Endothelial cell of umbilical vein (primary cell): ENCODE data around the gene MYO1B. TPM values are rescaled to one million over a fixed set of nuclear protein-coding genes. Genes with fewer than 3 reads are reported as not detected.

ENCODE experiments used
- BruUV-seq: library from RNA; stranded (reverse); fragments of 400-500 nt; replicated peaks from 2 replicates; lab custom pipeline; 2021; lab: Mats Ljungman, UMichigan
- CTCF ChIA-PET: fragments of 300-600, 350-600 bp; sonication (Branson Sonifier 250); formaldehyde crosslinking; loops from one replicate; lab custom pipeline; 2021; ENCODE audit warnings: antibody characterized with exemption, inconsistent platforms; lab: Charles Lee
- POLR2A ChIA-PET: fragments of 300-600, 350-600 bp; sonication (Branson Sonifier 250); formaldehyde crosslinking; loops from one replicate; lab custom pipeline; 2021; ENCODE audit warnings: antibody characterized with exemption, inconsistent platforms; lab: Charles Lee
- DNase-seq: peaks from one replicate; pipeline ENCODE4 v3.0.0-alpha.2; 2011; ENCODE audit warnings: low read depth, low spot score
- FAIRE-seq: peaks from 2 replicates; lab custom pipeline; 2011; peaks lifted over from hg19 to GRCh38; lab: Jason Lieb, UNC
- H2AFZ ChIP-seq: 2 replicates; pipeline ENCODE4 v1.6.0; 2012; ENCODE audit warnings: low read depth, low read length, control low read depth, inconsistent platforms
- H3K27ac ChIP-seq: 2 replicates; pipeline ENCODE4 v1.5.1; 2011; ENCODE audit warnings: low read depth, mild to moderate bottlenecking, control low read depth, low read length, moderate library complexity; ENCODE audit not compliant: insufficient read depth
- H3K27me3 ChIP-seq, 2 experiments: 2 replicates each; pipeline versions ENCODE4 v1.6.0 to v1.6.1; 2011; ENCODE audit warnings: low read length in 2 of 2, mixed read lengths in 1 of 2; ENCODE audit not compliant: control insufficient read depth in 2 of 2, insufficient read depth in 2 of 2
- H3K36me3 ChIP-seq, 2 experiments: 2 replicates in 1 of 2; 3 replicates in 1 of 2; pipeline ENCODE4 v1.5.1; 2011; ENCODE audit warnings: low read length in 2 of 2, mild to moderate bottlenecking in 1 of 2, moderate library complexity in 1 of 2; ENCODE audit not compliant: control insufficient read depth in 2 of 2, insufficient read depth in 2 of 2; ENCODE audit errors: extremely low read depth in 1 of 2
- H3K4me1 ChIP-seq: 3 replicates; pipeline ENCODE4 v1.5.1; 2011; ENCODE audit warnings: mild to moderate bottlenecking, low read length; ENCODE audit not compliant: control insufficient read depth, insufficient read depth; ENCODE audit errors: extremely low read depth
- H3K4me2 ChIP-seq: 2 replicates; pipeline ENCODE4 v1.6.1; 2011; ENCODE audit warnings: low read length, control low read depth, mixed read lengths; ENCODE audit not compliant: insufficient read depth
- H3K4me3 ChIP-seq, 3 experiments: fragments of 200-600 bp in 1 of 3; sonication (generic), shearing (Covaris generic) in 1 of 3; replicated peaks in 1 of 3; 2 replicates each; pipeline ENCODE4 v1.5.1; 2011 to 2016; ENCODE audit warnings: control low read depth in 3 of 3, low read length in 3 of 3, mild to moderate bottlenecking in 2 of 3, inconsistent platforms in 1 of 3, low read depth in 1 of 3, moderate library complexity in 1 of 3; ENCODE audit not compliant: insufficient read depth in 1 of 3
- H3K79me2 ChIP-seq: 2 replicates; pipeline ENCODE4 v1.6.0; 2012; ENCODE audit warnings: low read length, inconsistent platforms; ENCODE audit not compliant: control insufficient read depth, insufficient read depth
- H3K9ac ChIP-seq: replicated peaks from 2 replicates; pipeline ENCODE3; 2011; ENCODE audit warnings: low read length, control low read depth; ENCODE audit not compliant: insufficient read depth; ENCODE audit errors: extremely low read depth
- H3K9me1 ChIP-seq: replicated peaks from 3 replicates; pipeline ENCODE4 v1.6.0; 2011; ENCODE audit warnings: mild to moderate bottlenecking, low read length; ENCODE audit not compliant: control insufficient read depth, insufficient read depth; ENCODE audit errors: extremely low read depth
- H3K9me3 ChIP-seq: replicated peaks from 2 replicates; pipeline ENCODE4 v1.5.1; 2012; ENCODE audit warnings: low read length, inconsistent platforms; ENCODE audit not compliant: control insufficient read depth, insufficient read depth
- H4K20me1 ChIP-seq: replicated peaks from 2 replicates; pipeline ENCODE3; 2011; ENCODE audit warnings: mild to moderate bottlenecking, low read length; ENCODE audit not compliant: control insufficient read depth, insufficient read depth; ENCODE audit errors: extremely low read depth
- EZH2 ChIP-seq: IDR thresholded peaks from 2 replicates; pipeline ENCODE4 v1.6.1; 2012; ENCODE audit warnings: borderline replicate concordance, low read depth, mild to moderate bottlenecking, moderate library complexity, low read length, inconsistent platforms; ENCODE audit not compliant: severe bottlenecking
- FOS ChIP-seq: IDR thresholded peaks from 2 replicates; pipeline ENCODE4 v1.6.1; 2011; ENCODE audit warnings: mild to moderate bottlenecking, low read length, moderate library complexity, borderline replicate concordance; ENCODE audit not compliant: insufficient read depth
- GATA2 ChIP-seq: IDR thresholded peaks from 2 replicates; pipeline ENCODE4 v1.7.0; 2011; ENCODE audit warnings: low read depth, mild to moderate bottlenecking, moderate library complexity, mixed read lengths, low read length; ENCODE audit not compliant: insufficient read length, insufficient read depth
- JUN ChIP-seq: IDR thresholded peaks from 2 replicates; pipeline ENCODE4 v1.6.1; 2011; ENCODE audit warnings: borderline replicate concordance, low read depth; ENCODE audit not compliant: insufficient read length, insufficient read depth
- MYC ChIP-seq: IDR thresholded peaks from one replicate; pipeline ENCODE4 v1.6.1; 2011; ENCODE audit warnings: mild to moderate bottlenecking, low read depth, low read length
- POLR2A ChIP-seq: IDR thresholded peaks from 2 replicates; pipeline ENCODE4 v1.6.1; 2012; ENCODE audit warnings: low read depth, mild to moderate bottlenecking, control low read depth, low read length
- POLR2AphosphoS5 ChIP-seq: IDR thresholded peaks from 2 replicates; pipeline ENCODE4 v1.6.1; 2012; ENCODE audit warnings: low read depth, mild to moderate bottlenecking, control low read depth, low read length, moderate library complexity; ENCODE audit not compliant: insufficient read depth
- dilution Hi-C: fragments of 300-500 bp; cut with MboI; formaldehyde crosslinking; loops from one replicate; pipeline ENCODE4 v1.15.0; 2019; ENCODE audit warnings: low sequenced_read_pairs; ENCODE audit not compliant: extremely low pct_ligation_motif_present
- intact Hi-C: fragments of 100-400 bp; cut with micrococcal nuclease; formaldehyde crosslinking; loops from one replicate; pipeline ENCODE4 v1.10.0; 2022
- polyA plus RNA-seq, 4 experiments: library from polyadenylated mRNA; depleted of rRNA in 3 of 4; stranded (reverse) in 3 of 4; unstranded in 1 of 4; fragments of >200 nt; gene quantifications; 2 replicates each; pipeline versions ENCODE4 v1.2.1 to v1.2.3, GENCODE V29; 2011 to 2012; ENCODE audit warnings: missing spikeins in 1 of 4
- total RNA-seq: library from RNA; stranded (reverse); gene quantifications from 2 replicates; pipeline ENCODE4 v1.2.3, GENCODE V29; 2021
- TF ChIP-seq, protein P1 (sequence below), 2 donors: IDR thresholded peaks; 1 replicate in 1 of 2; 2 replicates in 1 of 2; pipeline ENCODE4 v1.5.1; 2011; ENCODE audit warnings: low read length in 2 of 2, mild to moderate bottlenecking in 2 of 2, moderate library complexity in 2 of 2, control low read depth in 1 of 2, inconsistent platforms in 1 of 2, low read depth in 1 of 2; ENCODE audit not compliant: insufficient read depth in 1 of 2; ENCODE audit errors: extremely low read depth in 1 of 2
- TF ChIP-seq, protein P2 (sequence below): IDR thresholded peaks from 2 replicates; pipeline ENCODE4 v1.6.1; 2011; ENCODE audit not compliant: insufficient read depth, insufficient read length

MYO1B gene
- total and polyA plus RNA-seq, 2 donors (not counting 3 experiments of a cell fraction or from before 2014, with no cell fraction given), result 8.7 to 51.1 TPM

DNA sequence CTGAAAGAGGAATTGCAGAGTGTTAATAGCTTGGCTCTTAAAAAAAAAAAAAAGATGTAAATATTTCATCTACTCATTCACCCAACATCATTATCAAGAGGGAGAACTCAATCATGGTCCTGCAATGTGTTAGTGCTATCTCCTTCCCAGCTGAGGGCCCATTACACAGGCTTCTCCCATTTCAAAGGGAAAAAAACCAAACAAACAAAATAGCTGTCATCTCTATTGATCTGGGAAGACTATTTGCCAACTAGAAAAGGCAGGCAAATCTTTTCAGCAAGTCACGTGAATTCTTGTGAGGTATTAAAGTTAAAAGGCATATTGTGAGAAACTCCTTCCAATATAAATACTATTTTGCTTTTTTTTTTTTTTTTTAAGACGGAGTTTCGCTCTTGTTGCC, 194.3 kb downstream of the MYO1B start:
- H3K9me1 ChIP-seq, result no peaks in the 10 kb centered on the region
- no peaks in the 10 kb centered on the region for H3K9me3 ChIP-seq
- no peaks in the 10 kb centered on the region for H3K79me2 ChIP-seq
- H2AFZ ChIP-seq, result no peak overlapping the region
- no peak overlapping the region for H3K4me3 ChIP-seq
- ChIA-PET POLR2A (no interaction called here), CTCF (no interaction called here)
- H3K9ac ChIP-seq, result no peak overlapping the region
- intact Hi-C loops, result no loop called here
- TF ChIP-seq JUN, result no peak
- no peak for TF ChIP-seq MYC
- TF ChIP-seq FOS, result no peak
- TF ChIP-seq EZH2, result no peak
- no peak for TF ChIP-seq GATA2
- no peak for TF ChIP-seq POLR2A
- TF ChIP-seq, protein P1, sequence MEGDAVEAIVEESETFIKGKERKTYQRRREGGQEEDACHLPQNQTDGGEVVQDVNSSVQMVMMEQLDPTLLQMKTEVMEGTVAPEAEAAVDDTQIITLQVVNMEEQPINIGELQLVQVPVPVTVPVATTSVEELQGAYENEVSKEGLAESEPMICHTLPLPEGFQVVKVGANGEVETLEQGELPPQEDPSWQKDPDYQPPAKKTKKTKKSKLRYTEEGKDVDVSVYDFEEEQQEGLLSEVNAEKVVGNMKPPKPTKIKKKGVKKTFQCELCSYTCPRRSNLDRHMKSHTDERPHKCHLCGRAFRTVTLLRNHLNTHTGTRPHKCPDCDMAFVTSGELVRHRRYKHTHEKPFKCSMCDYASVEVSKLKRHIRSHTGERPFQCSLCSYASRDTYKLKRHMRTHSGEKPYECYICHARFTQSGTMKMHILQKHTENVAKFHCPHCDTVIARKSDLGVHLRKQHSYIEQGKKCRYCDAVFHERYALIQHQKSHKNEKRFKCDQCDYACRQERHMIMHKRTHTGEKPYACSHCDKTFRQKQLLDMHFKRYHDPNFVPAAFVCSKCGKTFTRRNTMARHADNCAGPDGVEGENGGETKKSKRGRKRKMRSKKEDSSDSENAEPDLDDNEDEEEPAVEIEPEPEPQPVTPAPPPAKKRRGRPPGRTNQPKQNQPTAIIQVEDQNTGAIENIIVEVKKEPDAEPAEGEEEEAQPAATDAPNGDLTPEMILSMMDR (IDR thresholded peaks at IDR 0.05; ENCODE audit: extremely low read depth in 1 of 2, insufficient read depth in 1 of 2, low read depth in 1 of 2, low read length in 2 of 2), result no peak
- TF ChIP-seq POLR2AphosphoS5, result no peak
- TF ChIP-seq, protein P2, sequence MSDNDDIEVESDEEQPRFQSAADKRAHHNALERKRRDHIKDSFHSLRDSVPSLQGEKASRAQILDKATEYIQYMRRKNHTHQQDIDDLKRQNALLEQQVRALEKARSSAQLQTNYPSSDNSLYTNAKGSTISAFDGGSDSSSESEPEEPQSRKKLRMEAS, result no peak
- H3K27ac ChIP-seq, result no peak overlapping the region
- no peaks in the 10 kb centered on the region for H3K4me1 ChIP-seq
- no peaks in the 10 kb centered on the region for H4K20me1 ChIP-seq
- no peaks in the 10 kb centered on the region for H3K36me3 ChIP-seq
- H3K27me3 ChIP-seq, result no peaks in the 10 kb centered on the region
- FAIRE-seq, result no peak
- no peak for DNase-seq
- no peak overlapping the region for H3K4me2 ChIP-seq
- dilution Hi-C loops, result no loop called here
- no TSS peak for BruUV-seq
